GM21447 (cell line): ENCODE measurements around the gene PAM16.

Experiments used
- ATAC-seq: cut with Tn5 transposase; IDR thresholded peaks from one replicate; pipeline ENCODE4 v1.9.1; 2021; ENCODE audit not compliant: unreplicated experiment

Gene PAM16

GRCh38 chr16:4322121-4323052, 28.7 kb downstream of the PAM16 start:
- no peak for ATAC-seq

GRCh38 chr16:4321286-4322120, 29.6 kb downstream of the PAM16 start:
- no peak for ATAC-seq

- no peak for ATAC-seq
These were observed 30.5 kb downstream of the PAM16 start for GRCh38 chr16:4320571-4321137.

GRCh38 chr16:4319454-4320421, 31.4 kb downstream of the PAM16 start:
- no peak for ATAC-seq

GRCh38 chr16:4318967-4319366, 32.2 kb downstream of the PAM16 start:
- ATAC-seq, result no peak

GRCh38 chr16:4318451-4318910, 32.6 kb downstream of the PAM16 start:
- ATAC-seq, result no peak

- no peak for ATAC-seq
These were observed 33.3 kb downstream of the PAM16 start for GRCh38 chr16:4317532-4318450.

- ATAC-seq, result no peak
These were observed 34.1 kb downstream of the PAM16 start for GRCh38 chr16:4316864-4317531.

- no peak for ATAC-seq
These were observed 34.8 kb downstream of the PAM16 start for GRCh38 chr16:4316108-4316863.

GRCh38 chr16:4315186-4316107, 35.7 kb downstream of the PAM16 start, which contains the start of gene GLIS2:
TSS of gene GLIS2 (plus strand) at chr16:4316067. CDS start at chr16:4332281, 16,214 bp downstream.
- ATAC-seq, result no peak

- no peak for ATAC-seq
These were observed 36.5 kb downstream of the PAM16 start for GRCh38 chr16:4314532-4315185.

- ATAC-seq, result peak; percentile 42
These were observed 37.3 kb downstream of the PAM16 start for GRCh38 chr16:4313563-4314531.

GRCh38 chr16:4309833-4310266, 41.3 kb downstream of the PAM16 start:
- ATAC-seq, result no peak

- no peak for ATAC-seq
These were observed 41.9 kb downstream of the PAM16 start for GRCh38 chr16:4309102-4309832.
